ENCODE data around the gene LCE3C.
"Not testable (repeated sequence)": the region's sequence is repeated elsewhere in the genome, so short reads cannot be mapped to it uniquely, and the experiment has no call there.

Gene LCE3C

DNA sequence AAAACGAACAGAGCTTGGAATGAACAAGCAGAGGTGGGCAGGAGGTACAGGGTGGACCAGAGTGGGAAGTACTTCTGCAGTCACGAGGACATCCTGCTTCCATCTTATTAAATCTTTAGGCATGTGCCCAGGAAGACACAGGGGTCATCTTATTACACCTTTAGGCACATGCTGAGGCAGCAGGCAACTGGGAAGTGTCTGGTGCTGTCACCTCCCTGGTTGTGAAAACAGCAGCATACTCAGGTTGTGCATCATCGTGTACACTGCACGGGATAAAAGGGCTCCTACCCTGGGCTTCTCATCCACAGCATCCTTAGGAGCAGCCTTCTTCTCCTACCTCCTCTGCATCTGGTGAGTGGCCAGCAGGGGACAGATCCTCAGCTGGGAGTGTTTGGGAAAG is at the start of gene LCE3C:
Gene LCE3C (plus strand): TSS at position 301 of the 400 bp plus-strand sequence. CDS start 498 bp downstream, outside the sequence.
- DNase-seq: no peak

DNA sequence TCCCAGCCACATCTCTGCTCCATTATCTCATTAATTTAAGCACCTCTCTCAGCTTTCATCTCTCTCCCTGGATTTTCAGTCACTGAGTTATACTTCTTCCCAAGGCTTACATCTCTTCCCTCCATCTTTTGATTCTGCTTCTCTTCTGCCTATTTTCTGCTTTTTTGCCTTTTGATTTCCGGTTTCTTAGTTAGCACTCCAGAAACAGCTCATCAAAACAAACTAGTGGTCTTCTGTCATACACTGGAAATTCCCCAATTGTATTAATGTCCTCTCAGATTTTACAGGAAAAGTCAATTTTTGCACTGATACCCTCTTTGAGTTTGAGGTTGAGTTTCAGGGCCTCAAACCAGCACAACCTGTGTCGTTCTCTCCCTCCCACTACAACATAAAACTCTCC is 34.9 kb upstream of the LCE3C start:
- DNase-seq: no peak

DNA sequence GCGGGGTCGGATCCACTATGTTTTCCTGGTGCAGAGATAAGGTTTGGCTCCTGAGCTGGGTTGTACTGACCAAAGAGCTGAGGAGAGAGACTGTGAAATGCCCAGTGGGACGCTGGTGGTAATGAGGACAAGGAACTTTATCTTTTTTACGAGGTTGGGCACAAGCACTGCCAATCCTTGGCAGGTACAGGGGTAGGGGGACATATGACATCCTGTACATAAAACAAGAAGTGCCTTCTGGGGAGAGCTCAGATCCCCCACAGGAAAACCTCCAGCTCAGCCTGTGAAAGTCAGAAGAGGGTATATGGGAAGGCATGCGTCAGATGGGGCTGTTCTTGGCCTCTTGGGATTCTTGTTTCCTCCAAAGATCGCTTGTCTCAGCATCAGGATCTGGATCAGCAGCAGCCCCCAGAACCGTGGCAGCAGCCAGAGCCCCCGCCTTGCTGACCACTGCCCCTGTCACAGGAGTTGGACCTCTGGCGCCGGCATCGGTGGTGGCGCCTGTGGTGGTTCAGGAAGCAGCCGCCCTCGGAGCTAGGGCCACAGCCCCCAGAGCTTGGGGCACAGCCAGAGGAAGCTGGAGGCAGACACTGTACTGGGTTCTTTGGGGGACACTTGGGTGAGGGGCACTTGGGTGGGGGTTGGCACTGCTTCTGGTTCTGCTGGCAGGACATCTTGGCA is 34.4 kb upstream of the LCE3C start:
- no peak for DNase-seq

DNA sequence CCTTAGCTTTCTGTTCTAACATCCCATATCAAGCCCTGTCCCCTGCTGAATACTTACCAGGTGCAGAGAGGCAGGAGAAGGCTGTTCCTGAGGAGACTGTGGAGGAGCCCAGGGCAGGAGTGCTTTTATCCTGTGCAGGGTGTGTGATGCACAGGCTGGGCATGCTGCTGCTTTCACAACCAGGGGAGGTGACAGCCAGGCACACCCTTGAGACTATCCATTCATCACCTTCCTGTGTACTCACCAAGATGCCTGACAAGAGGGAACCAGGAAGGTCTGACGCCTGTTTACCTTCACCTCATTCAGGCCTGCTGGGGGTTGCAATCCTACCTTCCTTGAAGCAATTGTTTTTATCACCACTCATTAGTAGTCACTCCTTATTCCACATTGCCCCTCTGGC is 33.4 kb upstream of the LCE3C start, which contains the start of gene LCE3E:
Gene LCE3E (minus strand): TSS at position 100 of the 400 bp plus-strand sequence. CDS start 572 bp downstream, outside the sequence.
- no peak for DNase-seq

DNA sequence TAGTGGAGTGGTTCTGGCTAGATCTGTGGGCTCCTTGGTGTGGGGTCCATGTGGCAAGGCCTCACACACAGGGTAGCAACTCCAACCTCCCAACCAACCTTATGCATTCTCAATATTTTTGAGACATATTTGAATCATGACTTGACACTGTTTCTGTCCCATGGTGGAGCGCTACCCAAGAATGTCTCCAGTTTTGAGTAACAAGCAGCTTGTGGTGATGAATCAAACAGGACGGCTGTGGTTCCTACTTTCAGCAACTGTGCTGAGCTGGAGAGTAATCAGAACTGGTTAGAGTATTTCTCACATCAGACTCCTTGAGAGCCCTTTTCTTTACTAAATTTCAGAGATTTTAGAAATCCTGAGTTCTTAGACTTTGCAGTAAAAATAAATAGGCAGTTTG is 22.9 kb upstream of the LCE3C start:
- DNase-seq: no peak

GRCh38 chr1:152579526-152579925 is 20.5 kb upstream of the LCE3C start:
- not testable (repeated sequence) for DNase-seq

- no peak for DNase-seq
These were observed 19.6 kb upstream of the LCE3C start, which contains the start of gene LCE3D for GRCh38 chr1:152580433-152580832. TSS of gene LCE3D (minus strand) at chr1:152580516. CDS start at chr1:152579936, 580 bp downstream.

DNA sequence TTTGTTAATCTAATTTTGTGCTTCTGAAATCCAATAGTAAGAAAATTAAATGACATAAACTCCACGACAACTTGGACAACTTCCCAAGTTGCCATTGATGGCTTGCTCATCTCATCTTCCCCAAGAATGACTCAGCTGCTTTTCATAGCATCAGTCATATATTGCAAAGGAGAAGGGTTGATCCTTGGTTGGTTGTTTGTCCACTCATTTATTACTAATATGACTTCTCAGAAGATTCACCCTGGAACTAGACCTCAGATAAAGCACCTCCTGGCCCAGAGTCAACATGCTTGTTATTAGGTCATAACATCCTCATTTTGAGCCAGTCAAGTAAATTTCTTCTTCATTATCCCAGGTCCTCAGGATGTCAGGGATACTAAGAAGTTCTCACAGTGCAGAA is 17.4 kb upstream of the LCE3C start:
- DNase-seq: no peak

- no peak for DNase-seq
These were observed 14.4 kb upstream of the LCE3C start for GRCh38 chr1:152585586-152585985.

- no peak for DNase-seq
These were observed 3.0 kb upstream of the LCE3C start for GRCh38 chr1:152596986-152597385.

- DNase-seq: no peak
These were observed 13.5 kb downstream of the LCE3C start, which contains the start of gene LCE3B for GRCh38 chr1:152613511-152613910. TSS of gene LCE3B (plus strand) at chr1:152613811. CDS start at chr1:152613811, 0 bp downstream.

DNA sequence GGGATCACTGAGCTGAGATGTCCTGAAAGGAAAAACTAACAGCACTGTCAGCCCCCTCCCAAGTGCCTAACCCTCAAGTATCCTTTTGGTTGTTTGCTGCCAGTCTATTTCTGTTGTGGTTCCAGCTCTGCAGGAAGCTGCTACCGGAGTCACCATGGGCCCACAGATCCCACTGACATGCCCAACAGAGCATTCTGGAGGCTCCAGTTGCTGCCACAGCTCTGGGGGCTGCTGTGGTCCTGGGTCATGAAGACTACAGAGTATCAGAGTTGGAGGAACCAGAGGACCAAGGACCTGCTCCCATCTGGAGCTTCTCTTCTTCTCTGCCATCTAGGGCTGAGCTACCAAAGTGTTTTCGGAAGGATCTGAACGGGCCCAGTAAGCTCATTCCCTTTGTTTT is 22.0 kb downstream of the LCE3C start:
- DNase-seq: no peak

GRCh38 chr1:152622803-152623202 is 22.8 kb downstream of the LCE3C start, which contains the start of gene LCE3A:
TSS of gene LCE3A (minus strand) at chr1:152623103. CDS start at chr1:152623103, 0 bp downstream.
- DNase-seq: no peak

DNA sequence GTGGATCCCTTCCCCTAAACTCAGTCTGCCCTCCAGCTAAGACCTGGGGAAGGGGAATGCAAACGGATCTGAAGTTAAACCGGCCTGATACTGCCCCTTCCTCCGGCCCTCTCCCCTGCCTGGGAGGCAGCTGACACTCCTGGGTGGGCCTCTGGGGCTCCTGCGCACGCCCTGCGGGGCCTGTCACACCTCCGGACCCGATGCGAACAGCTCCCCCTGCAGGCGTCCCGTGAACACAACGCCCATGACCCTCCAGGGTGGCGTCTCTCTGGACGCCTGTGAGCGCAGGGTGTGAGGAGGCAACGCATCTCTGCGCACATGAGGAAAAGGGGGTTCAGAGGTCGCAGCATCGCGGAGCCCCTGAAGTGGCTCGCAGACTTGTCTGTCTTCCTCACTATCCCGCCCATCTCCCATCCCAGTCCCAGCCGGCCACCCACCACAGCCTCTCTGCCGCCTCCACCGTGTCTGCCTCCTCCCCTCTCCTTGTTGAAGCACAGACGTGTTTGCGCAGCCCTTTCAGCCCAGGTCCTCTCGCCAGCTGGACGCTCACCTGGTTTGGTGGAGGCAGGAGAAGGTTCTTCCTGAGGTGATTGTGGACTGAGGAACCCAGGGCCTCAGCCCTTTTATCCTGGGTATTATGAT is 23.3 kb downstream of the LCE3C start:
- no peak for DNase-seq

DNA sequence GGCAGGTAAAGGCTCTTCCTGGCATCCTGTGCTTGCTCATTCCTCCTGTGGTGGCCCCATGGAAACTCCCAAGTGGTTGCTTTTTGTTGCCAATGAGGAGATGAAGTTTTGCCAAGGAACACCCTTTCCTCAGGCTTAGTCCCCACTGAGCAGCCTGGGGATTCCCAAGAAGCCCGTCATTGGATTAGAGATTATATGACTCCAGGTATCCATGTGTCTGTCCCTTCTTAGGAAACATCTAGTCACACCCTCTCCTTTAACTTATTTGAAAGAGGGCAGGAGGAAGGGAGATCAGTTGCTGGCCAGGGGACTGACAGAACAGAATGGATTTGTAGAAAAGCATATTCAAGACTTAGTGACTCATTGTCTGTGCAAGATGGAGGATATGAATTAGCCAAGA is 26.7 kb downstream of the LCE3C start:
- DNase-seq: no peak

DNA sequence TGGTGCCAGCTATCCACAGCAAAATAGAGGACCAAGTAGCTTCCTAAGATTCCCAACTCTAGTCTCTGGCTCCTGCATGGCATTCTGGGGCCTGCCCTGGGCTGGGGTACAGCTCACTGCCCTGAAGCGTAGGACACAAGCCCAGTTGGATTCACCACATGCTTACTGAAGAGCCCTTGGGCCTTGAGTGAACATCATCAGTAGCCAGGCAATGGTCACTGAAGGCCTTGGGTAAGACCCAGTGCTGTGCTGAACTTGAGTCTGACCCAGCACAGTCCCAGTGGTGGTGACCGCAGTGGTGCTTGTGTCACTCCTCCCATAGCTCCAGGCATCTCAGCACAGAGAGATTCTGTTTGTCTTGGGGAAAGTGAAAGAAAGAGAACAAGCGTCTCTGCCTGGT is 30.6 kb downstream of the LCE3C start:
- DNase-seq: no peak

GRCh38 chr1:152640351-152640750 is 40.3 kb downstream of the LCE3C start:
- no peak for DNase-seq

GRCh38 chr1:152643945-152644344 is 43.9 kb downstream of the LCE3C start:
- no peak for DNase-seq

GRCh38 chr1:152645146-152645545 is 45.1 kb downstream of the LCE3C start:
- DNase-seq: no peak

GRCh38 chr1:152646656-152647055 is 46.6 kb downstream of the LCE3C start:
- no peak for DNase-seq
